HG03064 (cell line): ENCODE measurements around the gene DST.
"Not testable (repeated sequence)": the region's sequence is repeated elsewhere in the genome, so short reads cannot be mapped to it uniquely, and the experiment has no call there.

Experiments
- ATAC-seq: cut with Tn5 transposase; IDR thresholded peaks from one replicate; pipeline ENCODE4 v1.9.1; 2021; ENCODE audit warnings: low read depth; ENCODE audit not compliant: unreplicated experiment

DST gene

DNA sequence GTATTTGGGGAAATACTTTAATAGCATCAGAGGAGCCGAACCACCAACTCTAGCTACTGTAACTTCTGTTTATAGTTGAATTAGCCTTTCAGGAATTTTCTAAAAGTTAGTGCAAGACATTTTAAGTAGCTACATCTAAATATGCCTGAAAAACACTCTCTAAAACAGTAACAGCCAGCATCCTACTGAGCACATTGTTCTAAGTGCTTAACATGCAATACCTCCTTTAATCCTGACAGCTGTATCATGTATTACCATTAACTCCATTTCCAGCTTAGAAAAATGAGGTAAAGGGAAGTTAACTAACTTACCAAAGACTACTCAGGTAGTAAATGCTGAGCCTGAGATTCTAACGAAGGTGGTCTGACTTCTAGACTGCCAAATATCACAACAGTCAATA is 120.7 kb downstream of the DST start:
- no peak for ATAC-seq

DNA sequence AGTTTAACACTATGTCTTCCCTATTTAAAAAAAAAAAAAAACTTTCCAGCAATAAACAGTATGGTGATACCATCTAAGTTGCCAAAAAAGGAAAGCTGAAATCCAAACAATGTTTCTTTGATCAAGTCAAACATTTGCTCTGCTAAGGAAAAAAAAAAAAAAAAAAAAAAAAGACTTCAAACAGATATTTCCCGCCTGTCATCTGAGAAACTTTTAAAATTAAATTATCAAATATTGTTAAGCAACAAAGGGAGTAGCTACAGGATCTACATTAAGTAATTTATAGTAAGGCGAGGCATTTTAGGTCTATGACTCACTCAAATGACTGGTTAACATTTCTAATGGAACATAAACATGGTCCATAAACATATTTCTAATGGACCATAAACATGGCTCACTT is 121.2 kb downstream of the DST start:
- no peak for ATAC-seq

DNA sequence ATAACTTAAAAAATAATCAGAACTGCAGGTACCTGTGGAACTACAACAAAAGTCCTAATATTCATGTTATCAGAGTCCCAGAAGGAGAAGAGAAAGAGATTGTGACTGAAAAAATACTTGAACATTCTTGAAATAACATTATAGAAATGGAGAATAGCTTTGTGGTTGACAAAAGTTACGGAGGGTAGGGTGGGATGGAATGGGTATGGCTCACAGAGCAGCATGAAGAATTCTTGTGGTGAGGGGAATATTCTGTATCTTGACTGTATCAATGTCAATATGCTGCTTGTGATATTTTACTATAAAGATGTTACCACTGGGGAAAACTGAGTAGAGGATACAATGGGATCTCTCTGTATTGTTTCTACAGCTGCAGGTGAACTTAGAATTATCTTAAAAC is 122.5 kb downstream of the DST start:
- ATAC-seq = no peak

DNA sequence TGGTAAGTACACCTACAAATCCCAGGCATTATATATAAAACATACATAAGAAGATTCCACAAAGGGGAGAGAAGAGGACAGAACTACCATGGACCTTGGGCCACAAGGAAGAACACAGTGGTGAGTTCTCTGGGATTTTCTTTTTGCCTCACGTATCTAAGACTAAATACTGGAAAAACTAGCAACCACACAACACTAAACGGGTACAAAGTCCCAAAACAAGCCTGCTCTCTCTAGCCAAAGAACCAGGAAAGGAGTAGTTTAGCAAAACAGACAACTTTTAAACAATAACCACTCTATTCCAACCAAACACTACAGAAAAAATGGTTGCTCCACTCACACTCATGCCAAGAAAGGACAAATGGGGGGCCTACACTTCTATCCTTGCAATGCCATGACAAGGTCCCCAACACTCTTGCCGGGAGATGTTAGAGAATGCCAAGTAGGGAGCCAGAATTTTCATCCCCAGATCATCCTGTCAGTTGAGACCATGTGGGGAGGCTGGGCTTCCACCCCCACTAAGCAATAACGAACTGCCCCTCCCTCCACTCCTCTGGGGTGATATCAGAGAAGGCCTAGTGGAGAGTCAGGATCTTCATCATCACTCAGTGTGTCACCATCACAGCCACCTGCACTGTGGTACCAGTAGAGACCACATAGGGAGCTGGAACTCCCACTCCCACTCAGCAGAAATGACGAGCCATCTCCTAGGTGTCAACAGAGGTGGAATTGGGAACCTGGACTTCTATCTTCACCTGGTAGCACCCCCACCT is 123.5 kb downstream of the DST start:
- no peak for ATAC-seq

DNA sequence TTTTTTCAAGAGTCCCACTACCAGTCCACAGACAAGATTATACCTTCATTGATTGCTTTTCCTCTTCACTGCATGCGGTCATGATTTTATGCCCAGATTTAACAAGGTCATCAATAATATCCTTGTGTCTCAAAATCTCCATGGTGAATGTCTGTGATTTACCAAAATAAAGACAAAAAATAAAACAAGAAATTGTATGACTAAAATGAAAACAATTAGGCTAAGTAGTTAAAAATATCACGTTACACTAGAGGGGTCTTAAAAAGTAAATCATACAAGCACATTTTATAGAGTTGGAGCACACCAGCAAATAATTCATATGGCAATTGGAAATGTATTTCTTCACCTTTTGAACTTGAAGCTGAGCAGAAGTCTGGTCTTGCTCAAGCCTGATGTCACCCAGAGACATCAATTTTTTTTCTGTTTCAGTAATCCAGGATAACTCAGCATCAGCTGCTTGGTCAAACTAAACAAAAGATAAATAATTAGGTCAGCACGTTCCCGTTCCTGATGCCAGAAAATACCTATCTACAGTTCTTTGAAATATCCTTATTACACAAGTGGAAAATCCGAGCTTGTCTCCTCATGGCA is 125.4 kb downstream of the DST start:
- ATAC-seq = no peak

DNA sequence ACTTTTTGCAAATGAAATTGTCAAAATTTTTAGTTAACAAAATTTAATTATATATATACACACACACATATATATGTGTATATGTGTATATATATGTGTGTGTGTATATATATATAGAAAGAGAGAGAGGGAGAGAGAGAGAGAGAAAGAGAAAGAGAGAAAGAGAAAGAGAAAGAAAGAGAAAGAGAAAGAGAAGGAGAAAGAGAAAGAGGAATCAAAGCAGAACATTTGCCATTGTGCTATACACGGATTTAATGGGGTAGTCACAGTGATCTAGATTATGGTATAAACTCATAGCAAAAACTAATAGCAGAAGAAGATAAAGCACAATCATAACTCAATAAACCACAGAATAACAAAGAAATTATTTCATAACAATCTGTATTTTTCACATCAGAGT is 126.7 kb downstream of the DST start:
- ATAC-seq = no peak

DNA sequence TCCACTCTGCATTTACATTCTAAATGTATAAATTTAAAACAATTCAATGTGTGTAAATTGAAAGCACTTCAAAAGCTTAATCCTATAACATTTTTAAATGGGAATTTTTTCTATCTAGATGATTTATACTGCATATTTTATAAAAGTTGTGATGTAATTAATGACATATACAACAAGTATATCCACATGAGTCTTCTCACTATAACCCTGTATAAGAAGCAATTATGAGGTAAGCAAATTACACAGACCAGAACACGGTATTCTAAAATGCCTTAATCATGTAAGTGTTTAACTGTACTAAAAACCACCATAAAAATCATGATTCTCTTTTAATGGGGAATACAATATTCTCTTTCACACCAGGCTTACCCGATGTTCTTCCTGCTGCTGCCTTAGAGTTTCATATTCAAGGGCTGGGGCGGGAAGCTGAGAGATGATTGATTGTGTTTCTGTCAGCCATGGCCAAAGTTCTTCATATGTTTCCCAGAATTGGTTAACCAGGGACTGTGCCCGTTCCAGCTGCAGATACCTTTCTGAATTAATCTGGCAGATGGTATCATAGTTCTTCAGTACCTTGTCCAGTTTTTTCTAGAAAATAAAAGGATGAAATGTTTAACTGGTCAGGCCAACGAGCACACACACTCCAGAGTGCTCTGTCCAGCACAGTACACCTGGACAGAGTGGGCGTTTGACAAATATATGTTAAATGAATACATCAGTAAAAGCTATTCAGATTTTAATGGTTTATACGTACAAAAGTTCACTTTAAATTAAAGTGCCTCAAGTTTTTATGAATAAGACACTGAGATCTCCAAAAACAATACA is 127.4 kb downstream of the DST start:
- no peak for ATAC-seq

DNA sequence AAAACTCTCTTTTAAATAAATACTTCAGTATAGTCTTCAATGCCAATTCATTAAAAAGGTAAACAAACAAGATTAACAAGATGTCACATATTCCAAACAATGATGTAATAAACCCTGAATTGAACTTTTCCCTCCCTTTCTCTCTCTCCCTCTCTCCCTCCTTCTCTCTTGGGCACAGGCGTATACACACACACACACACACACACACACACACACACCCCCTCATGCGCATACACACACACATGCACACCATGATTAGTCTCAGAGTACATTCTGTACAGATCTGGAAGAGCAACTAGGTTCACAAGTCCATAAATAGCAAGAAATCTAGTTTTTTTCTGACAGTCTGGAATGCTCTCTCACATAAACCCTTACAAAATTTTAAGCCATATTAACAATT is 128.3 kb downstream of the DST start:
- no peak for ATAC-seq

DNA sequence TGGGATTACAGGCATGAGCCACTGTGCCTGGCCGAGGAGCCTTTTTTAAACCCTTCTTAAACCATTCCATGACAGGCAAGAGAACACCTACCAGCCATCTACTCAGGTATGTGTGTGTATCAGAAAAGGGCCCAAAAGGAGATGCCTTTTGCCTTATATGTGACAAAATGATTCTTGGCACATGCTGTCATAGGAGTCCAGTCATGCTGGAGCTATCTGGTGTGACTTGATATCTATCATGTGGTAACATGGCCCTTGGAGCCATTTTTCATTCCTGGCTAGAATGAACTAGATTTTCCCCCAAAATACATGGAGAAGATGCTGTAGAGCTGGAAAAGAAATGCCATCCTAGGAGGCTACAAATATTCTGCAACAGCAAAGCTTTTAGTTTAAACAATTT is 129.1 kb downstream of the DST start:
- ATAC-seq = no peak

DNA sequence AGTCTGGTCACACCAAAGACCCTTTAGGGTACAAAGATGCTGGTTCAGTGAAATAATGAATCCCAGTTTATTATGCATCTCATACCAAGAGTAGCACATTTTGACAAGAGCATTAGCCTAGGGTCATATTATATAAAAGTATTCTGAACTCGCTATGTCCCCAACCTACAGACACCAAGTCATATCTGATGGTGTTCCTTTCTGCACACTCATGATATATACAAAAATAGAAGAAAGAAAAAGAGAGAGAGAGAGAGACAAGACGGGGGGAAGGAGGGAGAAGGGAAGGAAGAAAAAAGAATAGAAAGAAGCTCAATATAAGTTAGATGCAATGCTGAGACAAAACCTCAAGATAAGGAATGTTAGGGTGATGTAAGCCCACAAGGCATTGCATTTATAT is 131.1 kb downstream of the DST start:
- ATAC-seq = no peak

DNA sequence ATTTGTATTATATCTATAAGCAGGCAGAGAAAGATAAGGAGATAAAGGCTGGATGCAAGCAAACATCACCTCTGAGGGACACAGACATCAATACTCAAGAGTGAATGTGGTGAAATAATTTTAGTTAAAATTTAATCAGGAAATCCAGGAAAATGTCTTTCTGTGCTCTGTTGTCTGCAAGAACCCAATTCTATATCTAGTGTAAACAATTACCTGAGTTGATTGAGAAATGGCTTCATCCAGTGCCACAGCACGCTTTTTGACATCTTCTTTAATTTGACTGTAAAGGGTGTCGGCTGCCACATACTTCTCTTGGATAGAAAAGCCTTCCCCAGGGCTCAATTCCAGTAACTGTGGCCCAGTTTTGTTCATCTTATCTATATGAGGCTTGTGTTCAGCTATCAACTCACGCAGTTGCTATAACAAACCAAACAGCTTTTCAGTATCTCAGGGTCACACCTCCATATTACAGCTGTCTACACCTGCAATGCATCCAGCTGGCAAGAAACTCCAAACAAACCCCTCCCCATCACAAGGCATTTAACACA is 131.6 kb downstream of the DST start:
- no peak for ATAC-seq

DNA sequence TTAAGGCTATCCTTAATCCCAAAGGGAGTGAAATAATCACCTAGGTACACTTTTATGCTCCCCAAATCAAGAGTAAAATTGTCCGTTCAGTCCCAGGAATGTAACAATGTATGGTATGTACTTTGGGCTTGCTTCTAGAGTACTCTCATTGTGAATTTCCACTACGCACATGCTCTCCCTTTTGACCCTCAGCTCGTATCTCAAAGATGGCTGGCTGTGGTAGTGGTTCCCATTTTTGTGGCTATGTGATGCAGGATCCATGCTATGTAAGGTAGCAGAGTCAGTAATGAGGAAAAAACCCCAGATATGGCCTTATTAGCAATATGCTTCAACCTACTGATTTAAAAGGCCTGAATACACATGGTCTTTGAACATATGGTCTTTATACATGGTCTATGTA is 133.7 kb downstream of the DST start:
- no peak for ATAC-seq

DNA sequence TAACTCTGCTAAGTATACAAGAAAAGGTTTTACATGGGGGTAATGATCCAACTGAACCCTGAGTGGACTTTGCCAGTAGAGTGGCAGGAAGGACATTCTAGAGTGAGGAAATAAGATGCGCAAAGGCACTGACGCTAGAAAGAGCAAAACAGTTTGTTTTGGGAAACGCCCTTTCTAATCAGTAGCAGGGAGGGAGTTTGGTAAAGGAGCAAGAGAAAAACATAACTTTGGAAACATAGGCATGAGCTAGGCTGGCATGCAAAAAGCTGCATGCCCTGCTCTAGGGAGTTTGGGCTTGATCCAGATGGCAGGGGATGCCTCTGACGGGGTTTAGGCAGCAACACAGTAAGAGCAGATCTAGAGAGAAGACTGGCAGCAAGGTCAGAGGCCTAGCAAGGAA is 135.2 kb downstream of the DST start:
- ATAC-seq = no peak

DNA sequence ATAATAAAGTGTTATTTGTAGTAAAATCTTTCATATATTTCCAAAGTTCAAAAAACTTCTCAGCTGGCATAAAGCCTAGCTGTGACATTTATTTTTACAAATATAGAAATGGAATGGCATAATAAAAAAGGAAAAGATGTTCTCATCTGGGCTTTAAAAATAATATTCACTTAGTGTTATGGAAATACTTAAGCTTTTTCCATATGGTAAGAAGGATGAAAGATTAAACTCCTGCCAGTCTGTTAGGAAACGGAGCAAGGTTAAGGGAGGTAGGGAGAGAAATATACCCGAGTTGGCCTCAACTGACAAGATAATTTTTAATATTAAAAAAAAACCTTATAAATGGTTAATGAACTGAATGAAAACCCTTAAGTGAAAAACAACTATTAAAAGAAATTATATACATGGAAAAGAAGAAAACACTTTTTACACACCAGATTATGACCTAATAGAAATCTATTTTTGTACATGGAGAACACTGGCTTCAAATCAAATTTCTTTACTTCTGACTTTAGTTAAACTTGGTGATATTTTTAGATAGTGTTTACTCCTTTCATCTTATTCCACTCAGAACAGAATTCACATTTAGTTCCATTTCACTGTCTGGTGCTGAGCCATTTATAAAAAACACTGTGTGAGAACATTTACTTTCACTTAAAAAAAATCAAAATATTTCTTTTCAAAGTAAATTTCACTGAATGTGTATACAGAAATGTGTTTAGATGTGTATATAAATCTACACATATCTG is 137.0 kb downstream of the DST start:
- ATAC-seq = no peak

DNA sequence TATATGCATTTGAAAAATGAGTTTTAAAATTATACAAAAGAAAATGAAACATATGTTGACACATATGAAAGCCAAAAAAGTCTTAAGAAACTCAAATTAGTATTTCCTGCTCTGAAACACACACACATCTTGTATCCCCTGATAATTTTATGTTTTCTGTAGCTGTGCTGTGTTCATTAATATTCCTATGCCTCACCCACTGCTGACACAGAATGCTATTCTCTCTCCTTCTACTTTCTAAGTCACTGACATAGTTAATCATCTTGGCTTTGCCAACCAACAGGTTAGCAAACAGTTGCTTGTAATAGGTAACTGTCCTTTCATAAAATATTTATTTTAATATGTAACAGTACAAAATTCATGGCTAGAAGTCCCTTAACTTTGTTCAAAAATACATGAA is 140.7 kb downstream of the DST start:
- ATAC-seq = no peak

DNA sequence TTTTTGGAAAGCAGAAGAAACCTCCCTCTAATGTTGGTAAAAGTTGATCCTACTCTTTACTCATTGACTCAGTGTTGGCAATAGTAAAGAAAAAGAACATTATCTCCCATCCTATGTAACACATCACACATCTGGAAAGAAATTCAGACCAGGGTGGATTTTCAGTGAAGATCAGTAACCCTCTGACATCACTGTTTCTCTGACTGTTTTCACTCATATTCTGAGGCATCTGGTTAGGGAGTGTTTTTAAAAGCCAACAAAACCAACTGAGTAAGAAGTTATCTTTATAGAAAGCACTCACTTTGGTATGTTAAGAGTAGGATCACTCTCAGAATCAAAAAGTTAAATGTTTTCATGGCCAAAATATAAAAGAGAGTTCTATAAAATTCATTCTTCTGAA is 143.6 kb downstream of the DST start:
- ATAC-seq = no peak

DNA sequence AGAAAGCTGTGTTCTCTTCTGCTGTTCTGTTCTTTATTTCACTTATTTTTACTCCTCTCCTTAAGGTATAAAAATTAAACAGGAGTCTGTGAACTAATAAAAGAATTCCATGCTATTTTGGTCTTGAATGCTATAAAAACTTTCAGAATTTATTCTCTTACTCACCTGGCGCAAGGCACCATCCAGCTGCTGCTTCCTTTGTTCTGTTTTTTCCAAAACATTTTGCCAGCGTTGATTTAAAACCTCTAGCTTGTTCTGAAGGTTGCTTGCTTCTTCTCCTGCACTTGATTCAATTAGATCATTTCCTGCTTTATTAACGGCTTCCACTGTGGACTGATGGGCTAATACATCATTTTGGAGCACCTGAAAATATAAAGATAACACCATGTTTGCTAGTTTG is 145.0 kb downstream of the DST start:
- no peak for ATAC-seq

DNA sequence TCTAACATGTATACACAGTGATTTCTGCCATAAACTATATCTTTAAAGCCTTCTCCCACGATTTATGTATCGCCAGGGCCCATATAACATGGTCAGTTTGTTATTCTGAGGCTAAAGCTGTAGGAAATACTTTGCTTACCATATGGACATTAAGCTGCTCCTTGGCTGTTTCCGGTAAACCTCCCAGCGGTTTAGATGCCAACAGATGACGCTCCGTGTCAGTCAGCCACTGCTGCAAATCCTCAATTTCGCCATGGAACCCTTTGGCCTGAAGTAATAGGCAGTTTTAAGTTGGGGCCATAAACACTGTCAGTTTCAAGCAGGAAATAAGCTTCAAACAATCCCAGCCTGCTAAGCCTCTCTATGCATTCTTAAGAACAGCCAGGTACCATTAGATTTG is 145.4 kb downstream of the DST start:
- no peak for ATAC-seq

DNA sequence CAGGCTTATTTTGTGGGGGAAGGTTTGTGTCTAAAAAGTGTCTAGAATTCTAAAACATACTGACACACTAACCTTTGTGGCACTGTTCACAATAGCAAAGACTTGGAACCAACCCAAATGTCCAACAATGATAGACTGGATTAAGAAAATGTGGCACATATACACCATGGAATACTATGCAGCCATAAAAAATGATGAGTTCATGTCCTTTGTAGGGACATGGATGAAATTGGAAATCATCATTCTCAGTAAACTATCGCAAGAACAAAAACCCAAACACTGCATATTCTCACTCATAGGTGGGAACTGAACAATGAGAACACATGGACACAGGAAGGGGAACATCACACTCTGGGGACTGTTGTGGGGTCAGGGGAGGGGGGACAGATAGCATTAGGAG is 146.0 kb downstream of the DST start:
- ATAC-seq = not testable (repeated sequence)

DNA sequence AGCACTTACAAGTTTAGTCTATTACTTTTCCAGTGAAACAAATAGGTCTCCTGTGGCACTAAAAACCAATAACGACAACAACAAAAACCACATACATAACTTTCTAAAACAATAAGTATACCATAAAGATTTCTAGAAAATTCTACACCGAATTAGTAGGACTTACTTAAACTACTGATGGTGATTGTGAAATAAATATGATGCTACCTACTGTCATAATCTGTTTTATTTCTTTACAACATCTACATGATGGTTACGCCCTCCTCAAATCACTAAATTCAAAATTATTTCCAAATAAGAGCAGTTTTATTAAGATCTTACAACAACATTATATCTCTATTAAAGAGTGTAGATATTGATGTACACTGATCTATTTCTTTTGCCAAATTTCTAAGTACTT is 147.0 kb downstream of the DST start:
- ATAC-seq = no peak
